Measurements from ENCODE around the gene PRKCH.
A peak's percentile ranks its signal among the peaks of the same experiment; 100 is the strongest.

The PRKCH gene

GRCh38 chr14:61322799-61323290, 1.5 kb downstream of the PRKCH start:
- TF ChIP-seq ZNF274 (IDR thresholded peaks at IDR 0.05; ENCODE audit: low read depth, low read length) = no peak
- peak overlapping the region; percentile 90 for H3K4me3 ChIP-seq (ENCODE audit: low read length)

- H3K4me3 ChIP-seq (ENCODE audit: low read length) = peak overlapping the region; percentile 90
- TF ChIP-seq ZNF274 (IDR thresholded peaks at IDR 0.05; ENCODE audit: low read depth, low read length) = no peak
These were observed 2.6 kb downstream of the PRKCH start for GRCh38 chr14:61323970-61324369.

- no peak overlapping the region for H3K4me3 ChIP-seq (ENCODE audit: low read length)
- TF ChIP-seq ZNF274 (IDR thresholded peaks at IDR 0.05; ENCODE audit: low read depth, low read length) = no peak
These were observed 3.8 kb downstream of the PRKCH start for GRCh38 chr14:61325166-61325565.

GRCh38 chr14:61326146-61326545, 4.8 kb downstream of the PRKCH start:
- TF ChIP-seq ZNF274 (IDR thresholded peaks at IDR 0.05; ENCODE audit: low read depth, low read length) = no peak
- H3K4me3 ChIP-seq (ENCODE audit: low read length) = no peak overlapping the region

GRCh38 chr14:61326847-61327246, 5.5 kb downstream of the PRKCH start:
- no peak overlapping the region for H3K4me3 ChIP-seq (ENCODE audit: low read length)
- TF ChIP-seq ZNF274 (IDR thresholded peaks at IDR 0.05; ENCODE audit: low read depth, low read length) = no peak

- no peak for TF ChIP-seq ZNF274 (IDR thresholded peaks at IDR 0.05; ENCODE audit: low read depth, low read length)
- H3K4me3 ChIP-seq (ENCODE audit: low read length) = no peak overlapping the region
These were observed 7.4 kb downstream of the PRKCH start for GRCh38 chr14:61328626-61329262.

- H3K4me3 ChIP-seq (ENCODE audit: low read length) = no peak overlapping the region
- TF ChIP-seq ZNF274 (IDR thresholded peaks at IDR 0.05; ENCODE audit: low read depth, low read length) = no peak
These were observed 8.2 kb downstream of the PRKCH start for GRCh38 chr14:61329478-61330051.

- no peak for TF ChIP-seq ZNF274 (IDR thresholded peaks at IDR 0.05; ENCODE audit: low read depth, low read length)
- H3K4me3 ChIP-seq (ENCODE audit: low read length) = no peak overlapping the region
These were observed 9.1 kb downstream of the PRKCH start for GRCh38 chr14:61330511-61330910.

GRCh38 chr14:61331992-61332657, 10.7 kb downstream of the PRKCH start:
- TF ChIP-seq ZNF274 (IDR thresholded peaks at IDR 0.05; ENCODE audit: low read depth, low read length) = no peak
- no peak overlapping the region for H3K4me3 ChIP-seq (ENCODE audit: low read length)

GRCh38 chr14:61332658-61333029, 11.3 kb downstream of the PRKCH start:
- no peak overlapping the region for H3K4me3 ChIP-seq (ENCODE audit: low read length)
- TF ChIP-seq ZNF274 (IDR thresholded peaks at IDR 0.05; ENCODE audit: low read depth, low read length) = no peak

GRCh38 chr14:61333087-61333486, 11.7 kb downstream of the PRKCH start:
- H3K4me3 ChIP-seq (ENCODE audit: low read length) = no peak overlapping the region
- no peak for TF ChIP-seq ZNF274 (IDR thresholded peaks at IDR 0.05; ENCODE audit: low read depth, low read length)

- TF ChIP-seq ZNF274 (IDR thresholded peaks at IDR 0.05; ENCODE audit: low read depth, low read length) = no peak
- no peak overlapping the region for H3K4me3 ChIP-seq (ENCODE audit: low read length)
These were observed 12.9 kb downstream of the PRKCH start for GRCh38 chr14:61334197-61334701.

GRCh38 chr14:61335049-61335448, 13.7 kb downstream of the PRKCH start:
- TF ChIP-seq ZNF274 (IDR thresholded peaks at IDR 0.05; ENCODE audit: low read depth, low read length) = no peak
- no peak overlapping the region for H3K4me3 ChIP-seq (ENCODE audit: low read length)

GRCh38 chr14:61335671-61336275, 14.4 kb downstream of the PRKCH start:
- no peak overlapping the region for H3K4me3 ChIP-seq (ENCODE audit: low read length)
- no peak for TF ChIP-seq ZNF274 (IDR thresholded peaks at IDR 0.05; ENCODE audit: low read depth, low read length)

GRCh38 chr14:61337893-61338292, 16.5 kb downstream of the PRKCH start:
- TF ChIP-seq ZNF274 (IDR thresholded peaks at IDR 0.05; ENCODE audit: low read depth, low read length) = no peak
- H3K4me3 ChIP-seq (ENCODE audit: low read length) = no peak overlapping the region
